ENCODE results near the gene CYB561D1. TPM values are rescaled to one million over a fixed set of nuclear protein-coding genes. Genes with fewer than 3 reads are reported as not detected.

CYB561D1 gene
- total and polyA plus RNA-seq, 2 experiments from 2014 or later, result 5.9 to 9.6 TPM

GRCh38 chr1:109534307-109534858, 40.5 kb downstream of the CYB561D1 start:
- Histone ChIP-seq H3K27me3 (replicated peaks; ENCODE audit: insufficient read depth) (no peaks in the 10 kb centered on the region), H3K4me3 (no peak overlapping the region), H3K9me2 (ENCODE audit: insufficient read depth) (no peaks in the 10 kb centered on the region), H3K27ac (no peak overlapping the region), H2AFZ (no peak overlapping the region), H3F3A (ENCODE audit: insufficient read depth) (no peaks in the 10 kb centered on the region), H3K4me1 (ENCODE audit: insufficient read depth) (peaks cover 4% of the 10 kb centered on the region), H3K4me2 (ENCODE audit: unreplicated experiment) (no peak overlapping the region), H3K79me2 (ENCODE audit: insufficient read depth) (no peaks in the 10 kb centered on the region), H3K9me3 (ENCODE audit: low read depth) (no peaks in the 10 kb centered on the region), H4K20me1 (ENCODE audit: insufficient read depth) (no peaks in the 10 kb centered on the region), H3K36me3 (ENCODE audit: low read depth) (no peaks in the 10 kb centered on the region), H3K9ac (no peak overlapping the region)
- DNase-seq, result no peak
- TF ChIP-seq EZH2 (IDR thresholded peaks at IDR 0.05; ENCODE audit: insufficient read depth, poor library complexity, severe bottlenecking), result no peak
- no peak for TF ChIP-seq EZH2phosphoT487 (IDR thresholded peaks at IDR 0.05; ENCODE audit: insufficient read depth, low read depth)
- 29 to 62% methylated on average over 1 of the region's 1 CpG for WGBS, 2 experiments (ENCODE audit: low coverage in 1 of 2, low lambda C conversion rate in 2 of 2, missing lambda C conversion rate in 2 of 2)
- in situ Hi-C loops (cut with MboI), result loop anchor here (5.0 to 10.0 kb wide), 2 partner anchors 42 to 270 kb away; partner anchors contain the start of gene CYB561D1

GRCh38 chr1:109535481-109535880, 41.6 kb downstream of the CYB561D1 start:
- Histone ChIP-seq H3F3A (ENCODE audit: insufficient read depth) (no peaks in the 10 kb centered on the region), H3K4me1 (ENCODE audit: insufficient read depth) (peaks cover 4% of the 10 kb centered on the region), H3K4me2 (ENCODE audit: unreplicated experiment) (no peak overlapping the region), H3K9ac (no peak overlapping the region), H3K9me2 (ENCODE audit: insufficient read depth) (no peaks in the 10 kb centered on the region), H3K4me3 (no peak overlapping the region), H2AFZ (no peak overlapping the region), H3K36me3 (ENCODE audit: low read depth) (no peaks in the 10 kb centered on the region), H3K27me3 (replicated peaks; ENCODE audit: insufficient read depth) (no peaks in the 10 kb centered on the region), H3K27ac (no peak overlapping the region), H3K79me2 (ENCODE audit: insufficient read depth) (no peaks in the 10 kb centered on the region), H4K20me1 (ENCODE audit: insufficient read depth) (no peaks in the 10 kb centered on the region), H3K9me3 (ENCODE audit: low read depth) (no peaks in the 10 kb centered on the region)
- TF ChIP-seq EZH2phosphoT487 (IDR thresholded peaks at IDR 0.05; ENCODE audit: insufficient read depth, low read depth) (no peak), EZH2 (IDR thresholded peaks at IDR 0.05; ENCODE audit: insufficient read depth, poor library complexity, severe bottlenecking) (no peak)
- 61 to 69% methylated on average over 4 of the region's 4 CpGs for WGBS, 2 experiments (ENCODE audit: low coverage in 1 of 2, low lambda C conversion rate in 2 of 2, missing lambda C conversion rate in 2 of 2)
- in situ Hi-C loops (cut with MboI), result loop anchor here (10.0 kb wide), 1 partner anchor 271 kb away; no protein-coding TSS in a partner anchor
- DNase-seq, result no peak

- in situ Hi-C loops (cut with MboI), result loop anchor here (10.0 kb wide), 1 partner anchor 271 kb away; no protein-coding TSS in a partner anchor
Observed at GRCh38 chr1:109535971-109536491, 42.1 kb downstream of the CYB561D1 start.

GRCh38 chr1:109537450-109538178, 43.7 kb downstream of the CYB561D1 start:
- Histone ChIP-seq H3K79me2 (ENCODE audit: insufficient read depth) (no peaks in the 10 kb centered on the region), H3K9ac (no peak overlapping the region), H3K4me3 (no peak overlapping the region), H3K4me2 (ENCODE audit: unreplicated experiment) (no peak overlapping the region), H3K4me1 (ENCODE audit: insufficient read depth) (peaks cover 2% of the 10 kb centered on the region), H3K9me2 (ENCODE audit: insufficient read depth) (no peaks in the 10 kb centered on the region), H3K27me3 (replicated peaks; ENCODE audit: insufficient read depth) (no peaks in the 10 kb centered on the region), H3F3A (ENCODE audit: insufficient read depth) (no peaks in the 10 kb centered on the region), H3K9me3 (ENCODE audit: low read depth) (no peaks in the 10 kb centered on the region), H4K20me1 (ENCODE audit: insufficient read depth) (no peaks in the 10 kb centered on the region), H2AFZ (no peak overlapping the region), H3K36me3 (ENCODE audit: low read depth) (no peaks in the 10 kb centered on the region), H3K27ac (no peak overlapping the region)
- 62 to 69% methylated on average over 9 of the region's 9 CpGs for WGBS, 2 experiments (ENCODE audit: low coverage in 1 of 2, low lambda C conversion rate in 2 of 2, missing lambda C conversion rate in 2 of 2)
- no peak for TF ChIP-seq EZH2 (IDR thresholded peaks at IDR 0.05; ENCODE audit: insufficient read depth, poor library complexity, severe bottlenecking)
- no peak for TF ChIP-seq EZH2phosphoT487 (IDR thresholded peaks at IDR 0.05; ENCODE audit: insufficient read depth, low read depth)
- no peak for DNase-seq
- in situ Hi-C loops (cut with MboI), result loop anchor here (10.0 kb wide), 1 partner anchor 273 kb away; no protein-coding TSS in a partner anchor

More at GRCh38 chr1:109535971-109536491, 42.1 kb downstream of the CYB561D1 start:
- no peak for DNase-seq
- Histone ChIP-seq H3K79me2 (ENCODE audit: insufficient read depth) (no peaks in the 10 kb centered on the region), H2AFZ (no peak overlapping the region), H3K9me3 (ENCODE audit: low read depth) (no peaks in the 10 kb centered on the region), H3K9me2 (ENCODE audit: insufficient read depth) (no peaks in the 10 kb centered on the region), H3K36me3 (ENCODE audit: low read depth) (no peaks in the 10 kb centered on the region), H3K4me3 (no peak overlapping the region), H3K9ac (no peak overlapping the region), H3K27me3 (replicated peaks; ENCODE audit: insufficient read depth) (no peaks in the 10 kb centered on the region), H3K4me1 (ENCODE audit: insufficient read depth) (peaks cover 4% of the 10 kb centered on the region), H3K4me2 (ENCODE audit: unreplicated experiment) (no peak overlapping the region), H4K20me1 (ENCODE audit: insufficient read depth) (no peaks in the 10 kb centered on the region), H3K27ac (no peak overlapping the region), H3F3A (ENCODE audit: insufficient read depth) (no peaks in the 10 kb centered on the region)
- no peak for TF ChIP-seq EZH2phosphoT487 (IDR thresholded peaks at IDR 0.05; ENCODE audit: insufficient read depth, low read depth)
- TF ChIP-seq EZH2 (IDR thresholded peaks at IDR 0.05; ENCODE audit: insufficient read depth, poor library complexity, severe bottlenecking), result no peak
- 57 to 65% methylated on average over 5 of the region's 5 CpGs for WGBS, 2 experiments (ENCODE audit: low coverage in 1 of 2, low lambda C conversion rate in 2 of 2, missing lambda C conversion rate in 2 of 2)

All from GM23248 (cell line).